SJSA1 (cell line): ENCODE results near the gene ZNF669. TPM values are rescaled to one million over a fixed set of nuclear protein-coding genes. Genes with fewer than 3 reads are reported as not detected.
A peak's percentile ranks its signal among the peaks of the same experiment; 100 is the strongest.

Experiments
- DNase-seq, 2 experiments: peaks; one replicate each; pipeline ENCODE4 v3.0.0-alpha.2; 2015 to 2020; ENCODE audit warnings: low spot score in 2 of 2, low read depth in 1 of 2
- H3K27ac ChIP-seq: fragments of 250-450 bp; sonication (Bioruptor Pico); 2 replicates; pipeline ENCODE4 v1.5.1; 2020; ENCODE audit warnings: mild to moderate bottlenecking, moderate library complexity
- H3K27me3 ChIP-seq: fragments of 250-450 bp; sonication (Bioruptor Pico); replicated peaks from 2 replicates; pipeline ENCODE4 v1.5.1; 2020; ENCODE audit warnings: mild to moderate bottlenecking, moderate library complexity
- H3K36me3 ChIP-seq: fragments of 250-450 bp; sonication (Bioruptor Pico); 2 replicates; pipeline ENCODE4 v1.5.1; 2020; ENCODE audit warnings: mild to moderate bottlenecking
- H3K4me1 ChIP-seq: fragments of 250-450 bp; sonication (Bioruptor Pico); replicated peaks from 2 replicates; pipeline ENCODE4 v1.6.1; 2021; ENCODE audit warnings: mild to moderate bottlenecking
- H3K4me3 ChIP-seq: fragments of 250-450 bp; sonication (Bioruptor Pico); 2 replicates; pipeline ENCODE4 v1.5.1; 2020; ENCODE audit warnings: mild to moderate bottlenecking
- H3K9me3 ChIP-seq: fragments of 250-450 bp; sonication (Bioruptor Pico); replicated peaks from 2 replicates; pipeline ENCODE4 v1.5.1; 2020; ENCODE audit warnings: mild to moderate bottlenecking
- total RNA-seq: library from RNA; depleted of rRNA; stranded (reverse); fragments of >200 nt; shearing (Covaris generic); gene quantifications from 2 replicates; pipeline ENCODE4 v1.2.3, GENCODE V29; 2014

Gene ZNF669
- total RNA-seq, 1 experiment from 2014 or later, result 18.6 TPM

GRCh38 chr1:247100676-247101279, 3.4 kb downstream of the ZNF669 start:
- Histone ChIP-seq H3K4me3 (no peak overlapping the region), H3K27ac (no peak overlapping the region), H3K36me3 (peaks cover 68% of the 10 kb centered on the region), H3K4me1 (peaks cover 4% of the 10 kb centered on the region), H3K27me3 (no peaks in the 10 kb centered on the region), H3K9me3 (peaks cover 25% of the 10 kb centered on the region)
- no peak for DNase-seq

- H3K9me3 ChIP-seq, result peaks cover 22% of the 10 kb centered on the region
- no peak for DNase-seq
- H3K4me1 ChIP-seq, result no peaks in the 10 kb centered on the region
- H3K27ac ChIP-seq, result no peak overlapping the region
- no peak overlapping the region for H3K4me3 ChIP-seq
- H3K36me3 ChIP-seq, result peaks cover 52% of the 10 kb centered on the region
- no peaks in the 10 kb centered on the region for H3K27me3 ChIP-seq
Measured at GRCh38 chr1:247096958-247097357, 7.2 kb downstream of the ZNF669 start.

DNA sequence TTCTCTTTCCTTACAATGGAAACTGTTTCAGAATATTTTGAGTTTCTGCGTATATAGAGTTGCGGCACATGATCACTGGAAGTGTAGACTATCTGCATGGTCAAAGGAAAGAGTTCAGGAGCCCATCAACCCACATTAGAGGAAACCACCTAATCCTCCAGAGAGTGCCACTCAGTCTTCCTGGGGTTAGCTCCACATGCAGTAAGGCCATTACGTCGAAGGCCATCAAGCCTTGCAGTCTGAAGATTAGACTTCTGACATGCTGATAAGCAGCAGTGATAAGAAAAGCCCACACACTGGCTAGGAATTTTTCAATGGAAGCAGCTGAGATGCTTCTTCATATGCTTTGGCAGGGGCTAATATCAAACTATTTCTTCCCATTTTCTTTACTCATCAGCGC, 7.6 kb downstream of the ZNF669 start:
- DNase-seq, result no peak
- no peak overlapping the region for H3K27ac ChIP-seq
- H3K36me3 ChIP-seq, result peaks cover 47% of the 10 kb centered on the region
- no peaks in the 10 kb centered on the region for H3K4me1 ChIP-seq
- H3K4me3 ChIP-seq, result no peak overlapping the region
- peaks cover 20% of the 10 kb centered on the region for H3K9me3 ChIP-seq
- no peaks in the 10 kb centered on the region for H3K27me3 ChIP-seq

DNA sequence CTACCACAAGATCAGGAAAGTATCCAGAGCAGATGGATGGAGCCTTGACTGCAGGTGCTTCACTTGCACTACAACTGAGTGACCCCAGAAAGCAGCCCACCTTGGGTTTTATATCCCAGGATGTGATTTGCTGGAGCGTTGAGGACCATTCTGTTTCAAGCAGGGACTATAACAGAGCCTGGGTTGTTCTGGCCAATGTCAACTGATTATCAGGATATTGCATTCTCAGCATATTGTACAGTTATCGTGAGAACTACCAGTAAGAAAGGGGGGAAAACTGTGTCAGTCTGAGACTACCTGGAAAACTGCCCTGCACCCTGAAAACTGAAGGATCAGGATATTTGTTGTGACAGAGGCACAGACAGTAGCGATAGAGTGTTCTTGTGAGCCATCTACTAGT, 8.0 kb downstream of the ZNF669 start:
- peaks cover 18% of the 10 kb centered on the region for H3K9me3 ChIP-seq
- DNase-seq, result no peak
- peaks cover 43% of the 10 kb centered on the region for H3K36me3 ChIP-seq
- H3K27me3 ChIP-seq, result no peaks in the 10 kb centered on the region
- H3K4me3 ChIP-seq, result no peak overlapping the region
- H3K27ac ChIP-seq, result no peak overlapping the region
- H3K4me1 ChIP-seq, result no peaks in the 10 kb centered on the region

DNA sequence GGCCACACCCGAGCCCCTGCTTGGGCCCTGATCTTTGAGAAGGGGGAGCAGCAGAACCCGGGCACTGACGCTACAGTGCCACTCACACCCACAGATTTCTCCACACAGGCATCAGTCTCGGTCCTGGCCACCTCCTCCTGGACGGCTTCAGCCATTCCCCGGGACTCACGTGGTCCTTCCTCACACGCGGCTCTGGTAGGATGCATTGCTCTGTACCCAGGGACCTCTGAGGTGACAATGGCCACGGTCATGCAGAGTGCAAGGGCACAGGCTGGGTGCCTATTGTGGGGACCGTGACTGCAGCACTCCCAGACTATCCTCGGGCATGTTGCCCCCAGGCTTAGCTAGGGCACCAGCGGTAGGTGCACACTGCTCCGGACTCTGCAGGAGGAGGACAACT, 13.7 kb downstream of the ZNF669 start:
- H3K27ac ChIP-seq, result no peak overlapping the region
- no peaks in the 10 kb centered on the region for H3K36me3 ChIP-seq
- H3K4me1 ChIP-seq, result no peaks in the 10 kb centered on the region
- no peak for DNase-seq
- no peaks in the 10 kb centered on the region; the same call in 1 of the 2 replicates for H3K9me3 ChIP-seq
- H3K4me3 ChIP-seq, result no peak overlapping the region
- no peaks in the 10 kb centered on the region for H3K27me3 ChIP-seq

- Histone ChIP-seq H3K36me3 (no peaks in the 10 kb centered on the region), H3K27me3 (no peaks in the 10 kb centered on the region), H3K4me1 (no peaks in the 10 kb centered on the region), H3K9me3 (no peaks in the 10 kb centered on the region; the same call in 1 of the 2 replicates), H3K27ac (no peak overlapping the region), H3K4me3 (no peak overlapping the region)
- no peak for DNase-seq
Measured at GRCh38 chr1:247089616-247090375, 14.4 kb downstream of the ZNF669 start.

DNA sequence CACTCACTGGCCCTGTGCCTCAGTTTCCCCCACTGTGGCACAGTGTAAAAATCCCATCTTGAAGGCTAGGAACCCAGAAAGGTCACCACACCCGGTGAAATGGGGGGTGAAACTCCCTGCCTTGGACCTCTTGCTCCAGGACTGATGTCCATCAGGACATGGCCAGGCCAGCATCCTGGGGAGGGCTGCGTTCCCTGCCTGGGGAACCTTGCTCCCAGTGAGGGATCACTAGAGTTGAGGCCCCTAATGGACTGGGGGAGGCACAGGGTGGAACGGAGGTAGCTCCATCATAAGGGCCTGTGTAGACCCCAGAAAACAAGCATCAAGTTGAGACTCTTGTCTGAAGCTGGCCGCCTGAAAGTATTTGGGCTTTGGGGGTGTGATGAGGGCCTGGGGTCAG, 15.2 kb downstream of the ZNF669 start:
- DNase-seq, result no peak
- Histone ChIP-seq H3K4me1 (no peaks in the 10 kb centered on the region), H3K4me3 (no peak overlapping the region), H3K27me3 (no peaks in the 10 kb centered on the region), H3K27ac (no peak overlapping the region), H3K9me3 (no peaks in the 10 kb centered on the region; the same call in 1 of the 2 replicates), H3K36me3 (no peaks in the 10 kb centered on the region)

DNA sequence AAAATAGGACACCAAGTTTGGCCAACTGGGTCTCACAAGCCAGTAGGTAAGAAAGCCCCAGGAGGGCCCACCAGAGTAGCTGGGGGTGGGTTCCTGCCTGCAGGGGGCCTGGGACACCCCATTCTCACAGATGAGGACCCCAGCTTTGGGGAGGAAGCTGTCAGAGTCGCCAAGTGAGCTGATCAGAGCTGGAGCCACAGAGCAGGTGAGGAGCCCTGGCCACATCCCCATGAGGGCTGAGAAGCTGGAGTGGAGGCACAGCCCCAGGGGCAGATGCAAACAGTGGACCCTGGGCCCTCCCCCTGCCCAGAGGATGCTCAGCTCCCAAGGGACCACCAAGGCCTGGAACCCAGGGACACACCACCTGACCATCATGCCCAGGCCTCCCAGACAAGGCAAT, 16.9 kb downstream of the ZNF669 start:
- Histone ChIP-seq H3K4me1 (no peaks in the 10 kb centered on the region), H3K36me3 (no peaks in the 10 kb centered on the region), H3K27ac (no peak overlapping the region), H3K27me3 (no peaks in the 10 kb centered on the region), H3K9me3 (no peaks in the 10 kb centered on the region; the same call in none of the 2 replicates), H3K4me3 (no peak overlapping the region)
- no peak for DNase-seq

- no peaks in the 10 kb centered on the region for H3K4me1 ChIP-seq
- H3K27ac ChIP-seq, result no peak overlapping the region
- H3K4me3 ChIP-seq, result no peak overlapping the region
- no peaks in the 10 kb centered on the region for H3K27me3 ChIP-seq
- DNase-seq, result no peak
- H3K36me3 ChIP-seq, result no peaks in the 10 kb centered on the region
- no peaks in the 10 kb centered on the region; the same call in none of the 2 replicates for H3K9me3 ChIP-seq
Measured at GRCh38 chr1:247085310-247085709, 18.8 kb downstream of the ZNF669 start.

GRCh38 chr1:247084771-247085170, 19.4 kb downstream of the ZNF669 start:
- H3K9me3 ChIP-seq, result no peaks in the 10 kb centered on the region; the same call in none of the 2 replicates
- no peaks in the 10 kb centered on the region for H3K4me1 ChIP-seq
- no peaks in the 10 kb centered on the region for H3K36me3 ChIP-seq
- H3K27ac ChIP-seq, result no peak overlapping the region
- no peak for DNase-seq
- H3K27me3 ChIP-seq, result no peaks in the 10 kb centered on the region
- H3K4me3 ChIP-seq, result no peak overlapping the region

DNA sequence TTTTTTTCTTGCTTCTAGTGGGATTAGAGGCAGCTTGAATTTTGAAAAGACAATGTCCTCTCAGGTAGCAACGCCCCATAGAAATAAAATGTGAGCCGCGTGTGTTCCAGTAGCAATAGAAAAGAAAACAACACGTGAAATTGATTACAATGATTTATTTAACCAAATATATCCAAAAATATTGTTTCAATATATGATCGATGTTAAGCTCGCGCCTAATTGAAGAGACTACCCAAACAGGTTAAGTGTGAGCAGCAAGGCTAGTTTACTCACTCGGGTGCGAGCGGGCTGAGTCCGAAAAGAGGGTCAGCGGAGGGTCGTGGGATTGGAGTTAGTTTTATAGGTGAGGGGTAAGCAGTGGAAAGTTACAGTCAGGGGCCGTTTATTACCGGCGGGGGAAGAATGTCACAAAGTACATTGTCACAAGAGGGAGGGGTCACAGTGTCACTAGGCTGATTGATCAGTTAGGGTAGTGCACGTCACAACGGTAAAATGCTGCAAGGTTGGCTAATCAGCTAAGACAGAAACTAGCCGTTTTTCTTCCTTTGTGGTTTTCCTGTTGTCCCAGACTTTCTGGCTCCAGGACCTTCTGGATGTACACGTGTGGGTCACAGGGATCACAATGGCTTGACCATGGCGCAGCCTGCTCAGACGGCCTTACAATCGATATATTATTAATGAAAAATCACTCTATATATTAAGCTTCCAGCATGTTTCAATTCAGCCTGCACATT, 24.8 kb downstream of the ZNF669 start:
- H3K36me3 ChIP-seq, result peaks cover 5% of the 10 kb centered on the region; the same call in 1 of the 2 replicates
- no peaks in the 10 kb centered on the region for H3K27me3 ChIP-seq
- H3K9me3 ChIP-seq, result peaks cover 7% of the 10 kb centered on the region
- H3K4me3 ChIP-seq, result peak overlapping the region; percentile 83
- DNase-seq, result no peak
- peaks cover 6% of the 10 kb centered on the region for H3K4me1 ChIP-seq
- no peak overlapping the region for H3K27ac ChIP-seq

DNA sequence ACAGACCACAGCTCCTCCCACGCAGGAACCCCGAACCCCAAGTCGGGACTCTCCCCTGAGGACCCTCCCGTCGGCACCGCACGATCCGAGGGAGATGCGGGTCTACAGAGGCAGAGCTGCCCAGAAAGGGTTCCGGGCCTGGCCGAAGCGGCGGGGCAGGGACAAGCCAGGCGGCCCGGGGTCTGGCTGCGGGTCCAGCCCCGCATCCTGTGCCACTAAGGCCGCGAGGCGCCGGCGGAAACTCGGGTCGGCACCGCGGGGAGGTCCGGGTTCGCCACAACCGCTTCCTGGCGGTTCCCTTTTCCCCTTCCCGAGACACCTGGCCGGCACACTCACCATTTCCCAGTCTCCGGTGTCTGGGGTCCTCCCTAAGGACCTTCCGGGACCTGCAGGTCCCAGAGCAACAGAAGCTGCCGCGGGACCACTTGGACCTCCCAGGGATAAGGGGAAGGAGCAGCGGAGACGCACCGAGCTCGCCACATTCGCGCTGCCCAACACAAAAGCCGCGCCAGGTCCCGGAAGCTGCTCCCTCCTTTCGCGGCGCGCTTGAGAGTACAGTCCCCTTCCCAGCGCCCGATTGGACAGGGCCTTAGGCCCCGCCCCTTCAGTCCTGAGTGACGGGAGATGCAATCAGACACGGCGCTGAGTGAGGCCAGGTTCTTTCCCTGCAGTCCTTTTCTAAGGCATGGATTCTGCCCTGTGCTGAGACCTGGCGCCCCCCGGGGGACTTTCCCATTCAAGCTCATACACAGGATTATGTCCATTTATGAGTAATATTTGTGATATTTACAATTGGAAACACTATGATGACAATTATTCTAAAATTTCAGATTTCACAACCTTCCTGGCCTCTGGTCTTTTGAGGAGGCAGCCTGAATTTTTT, 25.7 kb downstream of the ZNF669 start, which contains the start of gene ZNF670:
ZNF670 (minus strand) TSS at position 554 of the 883 bp plus-strand sequence; CDS start at position 339, 215 bp downstream.
- H3K36me3 ChIP-seq, result peaks cover 5% of the 10 kb centered on the region; the same call in 1 of the 2 replicates
- peaks cover 9% of the 10 kb centered on the region for H3K9me3 ChIP-seq
- peak; percentile 91 for DNase-seq
- peaks cover 6% of the 10 kb centered on the region for H3K4me1 ChIP-seq
- peak within 1 kb of the TSS; percentile 61 for H3K27ac ChIP-seq
- H3K27me3 ChIP-seq, result no peaks in the 10 kb centered on the region
- peak within 1 kb of the TSS; percentile 83 for H3K4me3 ChIP-seq

GRCh38 chr1:247077876-247078257, 26.3 kb downstream of the ZNF669 start:
- peaks cover 5% of the 10 kb centered on the region; the same call in 1 of the 2 replicates for H3K36me3 ChIP-seq

More at GRCh38 chr1:247077876-247078257, 26.3 kb downstream of the ZNF669 start:
- peaks cover 9% of the 10 kb centered on the region for H3K9me3 ChIP-seq
- peak overlapping the region; percentile 83 for H3K4me3 ChIP-seq
- no peak for DNase-seq
- peak overlapping the region; percentile 61 for H3K27ac ChIP-seq
- no peaks in the 10 kb centered on the region for H3K27me3 ChIP-seq
- H3K4me1 ChIP-seq, result peaks cover 6% of the 10 kb centered on the region
